Stimulated activated CD4-positive, alpha-beta T cell treated with anti-CD3 and anti-CD28 coated beads, Interleukin-1b, Interleukin-23, amount 100 ng/mL, for 48 hours (primary cell): Measurements from ENCODE around the gene GTSE1.
"Not testable (repeated sequence)": the region's sequence is repeated elsewhere in the genome, so short reads cannot be mapped to it uniquely, and the experiment has no call there.

Source experiments
- DNase-seq: peaks from one replicate; pipeline ENCODE4 v3.0.0-alpha.2; 2020

GTSE1 gene

GRCh38 chr22:46296257-46297150 is at the start of gene GTSE1:
Gene GTSE1 (plus strand): TSS chr22:46296870. CDS start chr22:46297401, 531 bp downstream.
- DNase-seq, result peak; percentile 98

GRCh38 chr22:46247443-46247975 is 49.2 kb upstream of the GTSE1 start:
- DNase-seq, result no peak

- DNase-seq, result peak; percentile 87
These were observed 46.5 kb upstream of the GTSE1 start, which contains the start of gene CDPF1 for GRCh38 chr22:46250035-46250782. Gene CDPF1 (minus strand): TSS chr22:46250293. CDS start chr22:46248284, 2,009 bp downstream.

GRCh38 chr22:46250783-46251125 is 45.9 kb upstream of the GTSE1 start:
- no peak for DNase-seq

GRCh38 chr22:46251266-46251665 is 45.4 kb upstream of the GTSE1 start:
- no peak for DNase-seq

GRCh38 chr22:46251816-46252380 is 44.8 kb upstream of the GTSE1 start:
- DNase-seq, result no peak

GRCh38 chr22:46256358-46256958 is 40.2 kb upstream of the GTSE1 start:
- DNase-seq, result no peak

GRCh38 chr22:46259374-46259773 is 37.3 kb upstream of the GTSE1 start:
- DNase-seq, result no peak

GRCh38 chr22:46260038-46260437 is 36.6 kb upstream of the GTSE1 start:
- no peak for DNase-seq

GRCh38 chr22:46262449-46263215 is 34.0 kb upstream of the GTSE1 start:
- peak; percentile 46 for DNase-seq

- DNase-seq, result no peak
These were observed 33.5 kb upstream of the GTSE1 start, which contains the start of gene PKDREJ for GRCh38 chr22:46263216-46263590. Gene PKDREJ (minus strand): TSS chr22:46263343. CDS start chr22:46263322, 21 bp downstream.

GRCh38 chr22:46264520-46264919 is 32.1 kb upstream of the GTSE1 start:
- DNase-seq, result not testable (repeated sequence)

- not testable (repeated sequence) for DNase-seq
These were observed 31.0 kb upstream of the GTSE1 start for GRCh38 chr22:46265627-46266026.

GRCh38 chr22:46267431-46268279 is 29.0 kb upstream of the GTSE1 start, which contains the start of gene TTC38:
Gene TTC38 (plus strand): TSS chr22:46268008. CDS start chr22:46268040, 32 bp downstream.
- DNase-seq, result no peak

GRCh38 chr22:46269564-46269963 is 27.1 kb upstream of the GTSE1 start:
- DNase-seq, result no peak

GRCh38 chr22:46272196-46272595 is 24.5 kb upstream of the GTSE1 start:
- DNase-seq, result no peak

GRCh38 chr22:46272762-46273431 is 23.8 kb upstream of the GTSE1 start:
- DNase-seq, result no peak

GRCh38 chr22:46273432-46274148 is 23.1 kb upstream of the GTSE1 start:
- no peak for DNase-seq

GRCh38 chr22:46274381-46274780 is 22.3 kb upstream of the GTSE1 start:
- DNase-seq, result no peak
